KMS-11 (cell line): Measurements from ENCODE around the gene OR10W1.

Source experiments
- H2AFZ ChIP-seq: fragments of 200-600 bp; sonication (generic); 2 replicates; pipeline ENCODE4 v1.6.1; 2016; ENCODE audit warnings: antibody characterized with exemption, mixed run types, low read depth
- H3K27ac ChIP-seq: fragments of 200-600 bp; sonication (generic); 2 replicates; pipeline ENCODE4 v1.6.1; 2016; ENCODE audit warnings: mild to moderate bottlenecking, mixed run types
- H3K27me3 ChIP-seq: fragments of 200-600 bp; sonication (generic); 2 replicates; pipeline ENCODE4 v1.6.1; 2017; ENCODE audit warnings: mild to moderate bottlenecking, low read depth, mixed run types, moderate library complexity; ENCODE audit not compliant: insufficient read depth
- H3K36me3 ChIP-seq: fragments of 200-600 bp; sonication (generic); 2 replicates; pipeline ENCODE4 v1.6.1; 2017; ENCODE audit warnings: mild to moderate bottlenecking, mixed run types; ENCODE audit not compliant: insufficient read depth
- H3K4me1 ChIP-seq: fragments of 200-600 bp; sonication (generic); 2 replicates; pipeline ENCODE4 v1.6.1; 2016; ENCODE audit warnings: mild to moderate bottlenecking, low read depth, mixed run types; ENCODE audit not compliant: poor library complexity, severe bottlenecking
- H3K4me2 ChIP-seq: fragments of 200-600 bp; sonication (generic); 2 replicates; pipeline ENCODE4 v1.7.0; 2016; ENCODE audit warnings: mild to moderate bottlenecking, mixed run types
- H3K4me3 ChIP-seq: fragments of 200-600 bp; sonication (generic); IDR thresholded peaks from 2 replicates; pipeline ENCODE4 v1.6.1; 2017; ENCODE audit warnings: low read depth, low read length, mixed read lengths; ENCODE audit not compliant: insufficient read depth
- H3K79me2 ChIP-seq: fragments of 200-600 bp; sonication (generic); 2 replicates; pipeline ENCODE4 v1.6.1; 2016; ENCODE audit warnings: low read depth, mixed run types; ENCODE audit not compliant: insufficient read depth
- H3K9ac ChIP-seq: fragments of 200-600 bp; sonication (generic); 2 replicates; pipeline ENCODE4 v1.6.1; 2016; ENCODE audit warnings: mild to moderate bottlenecking, mixed run types
- H4K20me1 ChIP-seq: fragments of 200-600 bp; sonication (generic); 2 replicates; pipeline ENCODE4 v1.6.1; 2016; ENCODE audit warnings: mild to moderate bottlenecking, mixed run types; ENCODE audit not compliant: insufficient read depth
- CTCF ChIP-seq: fragments of 200-600 bp; sonication (generic); conservative IDR thresholded peaks from 2 replicates; pipeline ENCODE4 v1.6.1; 2017; ENCODE audit warnings: low read depth, mild to moderate bottlenecking, antibody characterized with exemption, low read length, moderate library complexity, mixed read lengths

Gene OR10W1

GRCh38 chr11:58268142-58268541 is at the start of gene OR10W1:
Gene OR10W1, minus strand, starts transcription at chr11:58268260. Its CDS starts 402 bp downstream, at chr11:58267858.
- Histone ChIP-seq H3K4me1 (no peaks in the 10 kb centered on the region), H3K4me3 (no peak within 1 kb of the TSS), H4K20me1 (no peaks in the 10 kb centered on the region), H3K27me3 (no peaks in the 10 kb centered on the region), H3K27ac (no peak within 1 kb of the TSS), H3K79me2 (no peaks in the 10 kb centered on the region), H3K9ac (no peak within 1 kb of the TSS), H2AFZ (no peak within 1 kb of the TSS), H3K4me2 (no peak within 1 kb of the TSS), H3K36me3 (no peaks in the 10 kb centered on the region)
- TF ChIP-seq CTCF, result no peak

- no peak for TF ChIP-seq CTCF
- H3K27me3 ChIP-seq, result no peaks in the 10 kb centered on the region
- H3K79me2 ChIP-seq, result no peaks in the 10 kb centered on the region
- H4K20me1 ChIP-seq, result no peaks in the 10 kb centered on the region
- H3K9ac ChIP-seq, result no peak overlapping the region
- H3K4me2 ChIP-seq, result no peak overlapping the region
- H3K4me3 ChIP-seq, result no peak overlapping the region
- no peak overlapping the region for H3K27ac ChIP-seq
- no peaks in the 10 kb centered on the region for H3K4me1 ChIP-seq
- H3K36me3 ChIP-seq, result no peaks in the 10 kb centered on the region
- no peak overlapping the region for H2AFZ ChIP-seq
Observed at GRCh38 chr11:58316142-58316541, 48.1 kb upstream of the OR10W1 start.

GRCh38 chr11:58301576-58301975 is 33.5 kb upstream of the OR10W1 start:
- H3K4me2 ChIP-seq, result no peak overlapping the region
- H3K4me3 ChIP-seq, result no peak overlapping the region
- no peaks in the 10 kb centered on the region for H4K20me1 ChIP-seq
- H3K9ac ChIP-seq, result no peak overlapping the region
- no peak for TF ChIP-seq CTCF
- no peaks in the 10 kb centered on the region for H3K27me3 ChIP-seq
- H3K79me2 ChIP-seq, result no peaks in the 10 kb centered on the region
- H2AFZ ChIP-seq, result no peak overlapping the region
- no peak overlapping the region for H3K27ac ChIP-seq
- no peaks in the 10 kb centered on the region for H3K4me1 ChIP-seq
- no peaks in the 10 kb centered on the region for H3K36me3 ChIP-seq

- no peak for TF ChIP-seq CTCF
- no peak overlapping the region for H3K27ac ChIP-seq
Observed at GRCh38 chr11:58292017-58292416, 24.0 kb upstream of the OR10W1 start.

More at GRCh38 chr11:58292017-58292416, 24.0 kb upstream of the OR10W1 start:
- H2AFZ ChIP-seq, result no peak overlapping the region
- H3K9ac ChIP-seq, result no peak overlapping the region
- H3K27me3 ChIP-seq, result no peaks in the 10 kb centered on the region
- H3K4me2 ChIP-seq, result no peak overlapping the region
- H3K36me3 ChIP-seq, result no peaks in the 10 kb centered on the region
- no peaks in the 10 kb centered on the region for H3K4me1 ChIP-seq
- H3K4me3 ChIP-seq, result no peak overlapping the region
- H3K79me2 ChIP-seq, result no peaks in the 10 kb centered on the region
- H4K20me1 ChIP-seq, result no peaks in the 10 kb centered on the region
